Thoracic aorta (tissue), 2 donors: ENCODE data around the gene CRBN. TPM values are rescaled to one million over a fixed set of nuclear protein-coding genes. Genes with fewer than 3 reads are reported as not detected.

Experiments used
- ATAC-seq: fragments of 150-250 bp; one replicate; pipeline ENCODE4 v1.8.0; 2017; ENCODE audit warnings: low read depth; ENCODE audit not compliant: insufficient number of reproducible peaks, low FRiP score
- DNase-seq: peaks from one replicate; pipeline ENCODE4 v3.0.0-alpha.2; 2020; ENCODE audit warnings: low spot score
- H3K27ac ChIP-seq, 2 donors: fragments of 200-600 bp; sonication (generic); 1 replicate in 1 of 2; 2 replicates in 1 of 2; pipeline ENCODE4 v1.5.1; 2016; ENCODE audit warnings: mild to moderate bottlenecking in 2 of 2, moderate library complexity in 2 of 2
- H3K27me3 ChIP-seq: fragments of 200-600 bp; sonication (generic); replicated peaks from 2 replicates; pipeline ENCODE4 v1.6.0; 2016; ENCODE audit warnings: mild to moderate bottlenecking; ENCODE audit not compliant: insufficient read depth
- H3K36me3 ChIP-seq: fragments of 200-600 bp; sonication (generic); one replicate; pipeline ENCODE4 v1.5.1; 2016
- H3K4me1 ChIP-seq, 2 donors: fragments of 200-600 bp; sonication (generic); 1 replicate in 1 of 2; 2 replicates in 1 of 2; pipeline versions ENCODE4 v1.5.1 to v1.6.0; 2016; ENCODE audit warnings: low read depth in 2 of 2, mild to moderate bottlenecking in 1 of 2; ENCODE audit not compliant: control insufficient read depth in 1 of 2
- H3K4me3 ChIP-seq: fragments of 200-600 bp; sonication (generic); 2 replicates; pipeline ENCODE4 v1.5.1; 2016; ENCODE audit warnings: mild to moderate bottlenecking
- H3K9me3 ChIP-seq: fragments of 200-600 bp; sonication (generic); 2 replicates; pipeline ENCODE4 v1.5.1; 2016
- CTCF ChIP-seq: fragments of 200-600 bp; sonication (generic); IDR thresholded peaks from one replicate; pipeline ENCODE4 v1.5.1; 2019; ENCODE audit warnings: antibody characterized with exemption
- total RNA-seq, 2 donors: library from RNA; depleted of rRNA; stranded (reverse); fragments of >200 nt; gene quantifications; one replicate each; pipeline versions ENCODE4 v1.1.0 to v1.2.3, GENCODE V29; 2016

CRBN gene
- total RNA-seq, 2 donors from 2014 or later: 80.6 TPM

GRCh38 chr3:3172627-3173026 is 6.9 kb downstream of the CRBN start:
- Histone ChIP-seq H3K4me1 (peaks cover 3 to 4% of the 10 kb centered on the region in 2 donors), H3K27me3 (no peaks in the 10 kb centered on the region), H3K27ac (no peak overlapping the region), H3K4me3 (no peak overlapping the region), H3K9me3 (no peaks in the 10 kb centered on the region), H3K36me3 (peaks cover 45% of the 10 kb centered on the region)
- ATAC-seq (no peak), DNase-seq (no peak)
- no peak for TF ChIP-seq CTCF

GRCh38 chr3:3170998-3171397 is 8.5 kb downstream of the CRBN start:
- no peak for TF ChIP-seq CTCF
- Histone ChIP-seq H3K9me3 (no peaks in the 10 kb centered on the region), H3K4me1 (no peaks in the 10 kb centered on the region), H3K36me3 (peaks cover 46% of the 10 kb centered on the region), H3K27me3 (no peaks in the 10 kb centered on the region), H3K4me3 (no peak overlapping the region), H3K27ac (no peak overlapping the region)
- DNase-seq: no peak
- no peak for ATAC-seq

- DNase-seq (no peak), ATAC-seq (no peak)
- Histone ChIP-seq H3K4me3 (no peak overlapping the region), H3K4me1 (peaks cover under 1 to 5% of the 10 kb centered on the region in 2 donors), H3K27ac (no peak overlapping the region), H3K9me3 (no peaks in the 10 kb centered on the region), H3K27me3 (no peaks in the 10 kb centered on the region), H3K36me3 (peaks cover 36% of the 10 kb centered on the region)
- TF ChIP-seq CTCF: no peak
These were observed 13.8 kb downstream of the CRBN start for GRCh38 chr3:3165650-3166049.

- no peak for TF ChIP-seq CTCF
- Histone ChIP-seq H3K27ac (no peak overlapping the region), H3K36me3 (peaks cover 36% of the 10 kb centered on the region), H3K27me3 (no peaks in the 10 kb centered on the region), H3K9me3 (no peaks in the 10 kb centered on the region), H3K4me3 (no peak overlapping the region), H3K4me1 (peaks cover 4 to 9% of the 10 kb centered on the region in 2 donors)
- no peak for DNase-seq
- ATAC-seq: no peak
These were observed 14.2 kb downstream of the CRBN start for GRCh38 chr3:3165241-3165640.

GRCh38 chr3:3160826-3161225 is 18.7 kb downstream of the CRBN start:
- no peak for TF ChIP-seq CTCF
- Histone ChIP-seq H3K4me1 (peaks cover 6 to 10% of the 10 kb centered on the region in 2 donors), H3K9me3 (no peaks in the 10 kb centered on the region), H3K27me3 (no peaks in the 10 kb centered on the region), H3K27ac (peak overlapping the region; percentile 19 to 68), H3K4me3 (peak overlapping the region; percentile 24), H3K36me3 (peaks cover 30% of the 10 kb centered on the region)
- no peak for ATAC-seq
- no peak for DNase-seq
